Ascending aorta (tissue), 2 donors: ENCODE data around the gene SPG11. TPM values are rescaled to one million over a fixed set of nuclear protein-coding genes. Genes with fewer than 3 reads are reported as not detected.
"Not testable (repeated sequence)": the region's sequence is repeated elsewhere in the genome, so short reads cannot be mapped to it uniquely, and the experiment has no call there.

Experiments
- DNase-seq, 2 donors: peaks; one replicate each; pipeline ENCODE4 v3.0.0-alpha.2; 2019; ENCODE audit warnings: low spot score in 2 of 2
- H3K27ac ChIP-seq, 2 donors: fragments of 200-600 bp; sonication (generic); one replicate each; pipeline ENCODE4 v1.5.1; 2016 to 2017; ENCODE audit warnings: mild to moderate bottlenecking in 1 of 2
- H3K27me3 ChIP-seq: fragments of 200-600 bp; sonication (generic); one replicate; pipeline ENCODE4 v1.5.1; 2017
- H3K36me3 ChIP-seq, 2 donors: fragments of 200-600 bp; sonication (generic); one replicate each; pipeline ENCODE4 v1.5.1; 2016
- H3K4me1 ChIP-seq, 2 donors: fragments of 200-600 bp; sonication (generic); one replicate each; pipeline ENCODE4 v1.5.1; 2016 to 2017; ENCODE audit warnings: mild to moderate bottlenecking in 1 of 2
- H3K4me3 ChIP-seq, 2 donors: fragments of 200-600 bp; sonication (generic); one replicate each; pipeline ENCODE4 v1.5.1; 2016 to 2017; ENCODE audit warnings: mild to moderate bottlenecking in 1 of 2
- H3K9me3 ChIP-seq, 2 donors: fragments of 200-600 bp; sonication (generic); one replicate each; pipeline ENCODE4 v1.5.1; 2016
- intact Hi-C: fragments of 100-400 bp; cut with DNase I; formaldehyde crosslinking; loops from one replicate; pipeline ENCODE4 v1.15.1; 2023
- total RNA-seq: library from RNA; depleted of rRNA; stranded (reverse); fragments of >200 nt; gene quantifications from one replicate; pipeline ENCODE4 v1.1.0, GENCODE V29; 2016
- TF ChIP-seq, protein P1 (sequence below), 3 experiments: fragments of 200-600 bp in 2 of 3; fragments of 450-650 bp in 1 of 3; sonication (generic) in 2 of 3; IDR thresholded peaks; one replicate each; pipeline ENCODE4 v1.5.1; 2016 to 2019; ENCODE audit warnings: antibody characterized with exemption in 3 of 3, mild to moderate bottlenecking in 1 of 3, moderate library complexity in 1 of 3

SPG11 gene
- total RNA-seq, 1 donor from 2014 or later = 21.1 TPM

- Histone ChIP-seq H3K27me3 (no peaks in the 10 kb centered on the region), H3K36me3 (peaks cover 74 to 86% of the 10 kb centered on the region in 2 donors), H3K4me1 (no peaks in the 10 kb centered on the region), H3K27ac (no peak overlapping the region), H3K9me3 (no peaks in the 10 kb centered on the region), H3K4me3 (no peak overlapping the region)
- intact Hi-C loops = no loop called here
- no peak for DNase-seq
- TF ChIP-seq, protein P1, sequence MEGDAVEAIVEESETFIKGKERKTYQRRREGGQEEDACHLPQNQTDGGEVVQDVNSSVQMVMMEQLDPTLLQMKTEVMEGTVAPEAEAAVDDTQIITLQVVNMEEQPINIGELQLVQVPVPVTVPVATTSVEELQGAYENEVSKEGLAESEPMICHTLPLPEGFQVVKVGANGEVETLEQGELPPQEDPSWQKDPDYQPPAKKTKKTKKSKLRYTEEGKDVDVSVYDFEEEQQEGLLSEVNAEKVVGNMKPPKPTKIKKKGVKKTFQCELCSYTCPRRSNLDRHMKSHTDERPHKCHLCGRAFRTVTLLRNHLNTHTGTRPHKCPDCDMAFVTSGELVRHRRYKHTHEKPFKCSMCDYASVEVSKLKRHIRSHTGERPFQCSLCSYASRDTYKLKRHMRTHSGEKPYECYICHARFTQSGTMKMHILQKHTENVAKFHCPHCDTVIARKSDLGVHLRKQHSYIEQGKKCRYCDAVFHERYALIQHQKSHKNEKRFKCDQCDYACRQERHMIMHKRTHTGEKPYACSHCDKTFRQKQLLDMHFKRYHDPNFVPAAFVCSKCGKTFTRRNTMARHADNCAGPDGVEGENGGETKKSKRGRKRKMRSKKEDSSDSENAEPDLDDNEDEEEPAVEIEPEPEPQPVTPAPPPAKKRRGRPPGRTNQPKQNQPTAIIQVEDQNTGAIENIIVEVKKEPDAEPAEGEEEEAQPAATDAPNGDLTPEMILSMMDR (IDR thresholded peaks at IDR 0.05) = no peak
Observed at GRCh38 chr15:44565387-44566154, 97.9 kb downstream of the SPG11 start.

DNA sequence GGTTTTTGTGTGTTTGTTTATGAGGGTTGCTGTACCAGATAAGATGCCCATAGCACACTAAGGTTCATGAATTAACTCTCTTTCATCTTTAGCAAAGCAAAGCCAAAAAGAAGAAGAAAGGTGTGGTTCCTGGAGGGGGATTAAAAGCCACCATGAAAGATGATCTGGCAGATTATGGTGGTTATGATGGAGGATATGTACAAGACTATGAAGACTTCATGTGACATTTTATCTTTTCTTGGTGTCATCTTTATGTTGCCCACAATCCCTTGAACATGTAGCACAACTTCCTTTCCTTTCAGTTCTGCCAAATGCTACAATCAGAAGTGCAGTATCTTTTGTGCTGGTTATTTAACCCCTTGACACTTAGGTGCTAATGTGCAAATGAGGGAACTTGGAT is 102.5 kb downstream of the SPG11 start:
- H3K4me3 ChIP-seq, H3K27me3 ChIP-seq, H3K27ac ChIP-seq, H3K9me3 ChIP-seq, intact Hi-C loops, DNase-seq, H3K4me1 ChIP-seq: not testable (repeated sequence)
- H3K36me3 ChIP-seq = peaks cover 69 to 89% of the 10 kb centered on the region in 2 donors

GRCh38 chr15:44554934-44555723 is 108.3 kb downstream of the SPG11 start:
- Histone ChIP-seq H3K27ac (no peak overlapping the region), H3K4me3 (no peak overlapping the region), H3K36me3 (peaks cover 56 to 84% of the 10 kb centered on the region in 2 donors), H3K4me1 (no peaks in the 10 kb centered on the region), H3K27me3 (no peaks in the 10 kb centered on the region), H3K9me3 (no peaks in the 10 kb centered on the region)
- TF ChIP-seq, protein P1 (IDR thresholded peaks at IDR 0.05) = no peak
- DNase-seq = no peak
- intact Hi-C loops = no loop called here

DNA sequence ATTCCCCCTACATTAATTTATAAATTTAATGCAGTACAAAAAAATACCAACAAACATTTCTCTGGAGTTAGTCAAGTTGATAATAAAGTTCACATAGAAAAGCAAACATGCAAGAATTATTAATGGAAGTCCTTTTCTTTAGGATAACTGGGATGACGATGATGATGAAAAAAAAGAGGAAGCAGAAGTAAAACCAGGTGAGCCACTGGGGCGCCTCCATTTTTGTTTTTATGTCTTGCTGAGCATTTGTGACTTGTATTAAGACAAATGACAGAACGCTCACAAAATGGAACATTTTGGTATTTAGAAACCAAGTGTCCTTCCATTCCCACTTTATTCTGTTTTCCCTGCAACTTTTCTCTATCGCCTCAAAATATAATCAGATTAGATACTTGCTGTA is 112.7 kb downstream of the SPG11 start:
- peaks cover 0 to 5% of the 10 kb centered on the region in 2 donors for H3K4me1 ChIP-seq
- no peak for DNase-seq
- H3K9me3 ChIP-seq = no peaks in the 10 kb centered on the region
- H3K4me3 ChIP-seq = no peak overlapping the region
- H3K27me3 ChIP-seq = no peaks in the 10 kb centered on the region
- no peak overlapping the region for H3K27ac ChIP-seq
- peaks cover 29 to 43% of the 10 kb centered on the region in 2 donors for H3K36me3 ChIP-seq
- TF ChIP-seq, protein P1 (IDR thresholded peaks at IDR 0.05) = no peak
- intact Hi-C loops = no loop called here

GRCh38 chr15:44550256-44550655 is 113.2 kb downstream of the SPG11 start:
- Histone ChIP-seq H3K27ac (no peak overlapping the region), H3K4me3 (no peak overlapping the region), H3K36me3 (peaks cover 26 to 39% of the 10 kb centered on the region in 2 donors), H3K9me3 (no peaks in the 10 kb centered on the region), H3K27me3 (no peaks in the 10 kb centered on the region), H3K4me1 (peaks cover 0 to 5% of the 10 kb centered on the region in 2 donors)
- TF ChIP-seq, protein P1 (IDR thresholded peaks at IDR 0.05) = peak in 1 of 3 experiments; percentile 17
- DNase-seq = no peak
- intact Hi-C loops = no loop called here

DNA sequence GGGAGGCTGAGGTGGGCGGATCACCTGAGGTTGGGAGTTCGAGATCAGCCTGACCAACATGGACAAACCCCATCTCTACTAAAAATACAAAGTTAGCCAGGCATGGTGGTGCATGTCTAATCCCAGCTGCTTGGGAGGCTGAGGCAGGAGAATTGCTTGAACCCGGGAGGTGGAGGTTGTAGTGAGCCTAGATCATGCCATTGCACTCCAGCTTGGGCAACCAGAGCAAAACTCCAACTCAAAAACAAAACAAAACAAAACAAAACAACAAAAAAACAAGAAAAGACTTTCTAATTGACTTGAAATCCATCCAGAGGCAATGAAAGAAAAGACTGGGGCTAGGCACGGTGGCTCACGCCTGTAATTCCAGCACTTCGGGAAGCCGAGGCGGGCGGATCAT is 114.3 kb downstream of the SPG11 start:
- DNase-seq, H3K9me3 ChIP-seq, H3K4me1 ChIP-seq, H3K27me3 ChIP-seq, H3K4me3 ChIP-seq, H3K27ac ChIP-seq, intact Hi-C loops: not testable (repeated sequence)
- peaks cover 15 to 28% of the 10 kb centered on the region in 2 donors for H3K36me3 ChIP-seq
